GM19099 (cell line): Measurements from ENCODE around the gene SP8.
A peak's percentile ranks its signal among the peaks of the same experiment; 100 is the strongest.

Experiments used
- POLR2A ChIP-seq: IDR thresholded peaks from 3 replicates; pipeline ENCODE4 v1.6.1; 2011; ENCODE audit warnings: low read depth; ENCODE audit not compliant: insufficient read length; ENCODE audit errors: extremely low read depth

The SP8 gene

DNA sequence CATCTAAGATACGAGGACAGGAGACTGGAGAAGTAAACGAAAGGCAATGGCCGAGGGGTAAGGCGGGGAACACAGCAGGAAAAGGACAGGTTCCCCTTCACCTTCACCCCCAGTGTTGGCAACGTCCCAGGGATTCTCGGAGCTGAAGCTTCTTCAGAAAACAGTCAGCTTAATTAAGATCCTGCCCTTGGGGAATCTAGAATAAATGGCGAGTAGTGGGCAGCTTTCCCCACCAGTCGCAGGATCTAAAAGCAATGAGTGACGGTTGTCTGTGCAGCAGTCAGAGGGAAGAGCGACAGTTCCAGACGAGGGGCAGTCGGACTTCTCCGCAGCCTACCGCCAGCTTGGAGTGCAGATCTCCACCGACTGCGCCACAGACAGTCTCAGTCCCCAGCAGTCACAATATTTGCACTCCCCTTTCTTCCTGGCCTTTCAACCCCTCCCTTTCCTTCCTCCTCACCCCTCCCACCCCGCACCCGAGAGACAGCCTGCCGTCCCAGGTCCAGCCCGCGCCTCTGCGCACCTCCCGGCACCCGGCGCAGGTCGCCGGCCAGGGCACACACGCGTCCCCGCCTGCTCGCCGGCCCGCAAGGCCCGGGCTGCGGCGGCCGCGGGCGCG is 10.9 kb upstream of the SP8 start:
- TF ChIP-seq POLR2A, result peak; percentile 71

DNA sequence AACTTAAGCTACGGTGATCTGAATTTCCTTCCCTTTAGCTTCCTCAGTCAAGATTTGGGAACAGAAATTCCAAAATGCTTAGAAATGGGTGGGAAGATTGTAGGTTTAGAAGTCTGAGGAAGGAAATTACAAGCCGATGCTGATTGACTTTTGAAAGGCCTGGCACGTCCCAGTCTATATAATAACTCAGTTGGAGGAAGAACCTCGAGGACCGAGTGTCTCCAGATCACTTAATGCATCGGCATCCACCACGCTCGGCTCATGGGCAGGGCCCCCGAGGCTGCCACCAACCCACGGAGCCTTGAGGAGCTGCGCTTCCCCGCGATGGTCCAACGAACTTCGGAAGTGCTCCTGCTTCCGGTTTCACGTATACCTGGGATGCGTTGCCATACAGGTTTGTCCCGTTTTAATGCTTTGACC is 10.4 kb upstream of the SP8 start:
- TF ChIP-seq POLR2A, result no peak

DNA sequence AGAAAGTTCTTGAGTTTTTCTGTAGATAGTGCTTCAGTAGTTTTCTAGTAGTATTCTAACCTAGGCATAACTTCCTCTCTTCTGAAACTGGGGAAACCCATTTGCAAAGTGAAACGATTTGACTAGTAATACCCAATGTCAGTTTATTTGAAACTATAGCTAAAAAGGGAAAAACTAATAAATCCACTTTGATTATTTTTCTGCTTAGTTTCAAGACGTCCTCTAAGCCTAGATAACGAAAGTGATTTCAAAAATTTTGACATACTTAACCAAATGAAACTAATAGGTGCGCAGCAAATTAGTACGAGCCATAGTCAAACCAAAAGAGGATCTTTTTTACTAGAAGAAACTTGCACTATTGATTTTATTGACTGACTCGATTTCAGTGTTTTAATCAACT is 9.8 kb upstream of the SP8 start:
- no peak for TF ChIP-seq POLR2A

DNA sequence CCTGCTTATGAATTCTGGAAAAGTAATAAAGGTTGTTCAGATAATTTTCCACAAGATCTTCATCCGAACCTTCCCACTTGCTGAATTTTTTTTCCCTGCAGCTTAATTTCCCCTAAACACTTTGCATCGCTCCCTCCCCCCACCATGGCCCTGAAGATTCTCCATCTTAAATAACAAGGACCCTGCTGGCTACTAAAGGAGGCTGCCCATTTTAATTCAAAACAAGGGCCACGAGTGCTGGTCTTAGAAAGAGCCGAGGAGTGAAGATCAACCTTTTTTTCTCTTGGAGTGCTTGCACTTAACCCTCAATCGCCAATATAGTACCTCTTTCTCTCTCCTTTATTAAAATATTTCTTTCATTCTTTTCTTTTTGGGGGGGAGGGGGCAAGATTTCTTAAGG is 9.2 kb upstream of the SP8 start:
- TF ChIP-seq POLR2A, result no peak

DNA sequence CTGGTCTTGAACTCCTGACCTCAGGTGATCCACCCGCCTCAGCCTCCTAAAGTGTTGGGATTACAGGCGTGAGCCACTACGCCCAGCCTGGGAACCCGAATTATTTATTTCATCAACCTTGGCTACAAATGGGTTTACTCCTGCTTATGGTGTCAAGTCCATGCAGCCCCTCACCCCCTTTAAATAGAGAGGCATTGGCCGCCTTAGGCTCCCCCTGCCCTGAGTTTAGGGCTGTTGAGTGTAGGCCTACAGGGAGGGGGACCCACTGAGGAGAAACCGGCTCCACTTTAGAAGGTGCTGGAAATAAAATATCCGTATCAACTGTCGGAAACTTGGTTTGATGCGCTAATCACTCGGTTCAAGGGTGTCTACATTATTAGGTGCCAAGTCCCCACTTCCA is 8.7 kb upstream of the SP8 start:
- no peak for TF ChIP-seq POLR2A

DNA sequence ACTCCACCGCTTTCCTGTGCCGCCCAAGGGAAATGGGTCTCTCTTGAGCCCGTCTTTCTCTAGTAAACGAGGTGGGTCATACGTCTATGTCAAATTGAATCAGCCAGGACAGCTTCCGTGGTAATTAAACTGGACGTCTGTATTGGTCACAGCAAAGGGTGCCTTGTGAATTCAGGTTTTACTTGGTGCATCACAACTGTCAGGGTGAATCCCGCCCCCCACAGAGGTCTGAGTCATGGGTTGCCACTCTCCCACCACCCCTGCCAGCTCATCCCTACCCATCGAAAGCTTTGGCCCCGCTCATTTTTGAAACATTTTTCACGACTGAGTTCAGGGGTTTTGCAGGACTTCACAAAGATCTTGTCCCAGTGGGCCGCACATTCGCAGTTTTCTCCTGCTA is 8.0 kb upstream of the SP8 start:
- TF ChIP-seq POLR2A, result no peak

DNA sequence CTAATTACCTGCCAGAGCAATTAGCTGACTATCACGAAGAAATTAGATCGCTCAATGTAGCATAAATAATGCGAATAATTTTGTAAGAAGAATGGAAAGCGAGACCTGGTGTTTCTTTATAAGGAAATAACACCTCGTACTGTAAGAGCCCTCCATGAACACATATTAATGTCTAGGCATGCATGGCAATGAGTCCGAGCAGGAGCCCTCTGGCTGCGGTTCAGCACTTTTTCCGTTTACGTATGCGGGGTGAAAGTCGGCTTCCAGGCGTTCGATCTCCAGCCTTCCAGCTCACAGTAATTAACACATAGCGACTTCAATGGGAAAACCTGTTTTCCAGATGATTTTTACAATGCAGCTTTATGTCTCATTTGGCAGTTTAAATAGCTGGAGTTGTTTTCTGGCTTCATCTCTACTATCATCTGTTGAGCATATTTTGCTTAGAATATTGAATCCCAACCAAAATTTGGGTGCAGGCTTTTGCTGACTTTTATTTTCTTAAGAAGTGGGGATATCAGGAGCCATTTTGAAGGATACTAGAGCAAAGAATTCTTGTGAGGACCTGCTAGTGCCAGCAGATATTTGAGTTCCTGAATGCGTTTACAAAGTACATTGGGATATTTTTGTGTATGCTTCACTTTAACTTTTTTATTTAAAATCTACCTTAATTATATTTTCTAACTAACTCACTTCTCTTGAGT is 7.2 kb upstream of the SP8 start:
- TF ChIP-seq POLR2A, result no peak

DNA sequence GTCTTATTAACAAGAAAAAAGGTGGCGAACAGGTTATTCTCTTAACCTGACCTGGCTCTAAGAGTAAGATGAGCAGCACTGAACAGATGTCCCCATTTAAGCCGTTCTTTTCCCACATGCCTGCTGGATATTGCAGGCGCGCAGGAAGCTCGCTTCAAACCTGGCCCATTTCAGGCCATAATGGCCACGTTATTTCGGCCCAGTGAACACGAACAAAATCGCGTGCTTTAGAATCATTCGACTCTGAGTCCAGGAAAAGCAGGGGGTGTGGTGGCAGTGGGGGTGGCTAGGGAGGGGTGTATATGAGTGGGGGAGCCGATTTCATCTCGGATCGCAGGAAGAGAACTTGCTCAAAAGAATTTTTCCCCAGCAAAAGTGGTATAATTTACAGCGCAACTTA is 6.6 kb upstream of the SP8 start:
- no peak for TF ChIP-seq POLR2A

DNA sequence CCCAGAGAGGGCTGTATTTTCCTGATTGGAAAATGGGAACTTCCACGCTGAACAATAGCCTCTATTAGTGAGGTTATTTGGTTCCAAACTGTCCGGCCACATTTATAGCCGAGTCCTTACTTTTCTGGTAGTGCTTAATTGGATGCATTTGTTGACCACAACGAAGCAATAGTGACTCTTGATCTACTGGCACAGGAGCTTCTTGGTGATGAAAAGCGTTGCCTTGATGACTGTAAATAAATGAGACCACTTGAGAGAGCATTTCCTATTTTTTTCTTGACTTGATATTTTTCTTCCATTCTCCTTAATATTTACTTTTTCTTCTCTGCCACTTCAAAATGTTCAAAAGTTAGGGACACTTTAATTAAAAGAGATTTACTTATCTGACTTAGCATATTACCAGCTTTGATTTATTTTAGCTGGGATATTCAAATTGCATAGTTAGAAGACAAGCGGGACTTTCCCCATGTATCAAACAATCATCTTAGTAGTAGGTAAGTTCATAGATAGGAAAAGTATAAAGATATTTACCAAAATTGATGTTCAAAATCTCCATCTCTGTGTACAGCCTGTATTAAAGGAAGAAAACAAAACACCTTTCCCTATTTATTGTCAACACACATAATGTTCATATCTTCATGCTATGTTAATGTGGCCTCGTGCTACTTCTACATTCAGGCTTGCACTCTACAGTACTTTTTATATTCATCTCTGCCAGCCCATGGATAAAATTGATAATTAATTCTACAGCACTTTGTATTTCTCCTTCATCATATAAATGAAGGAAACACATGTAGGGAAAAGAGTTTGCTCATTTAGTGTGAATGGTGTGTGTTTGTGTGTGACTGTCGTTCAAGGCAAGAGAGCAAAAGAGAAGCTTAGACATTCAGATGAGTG is 5.1 kb upstream of the SP8 start:
- TF ChIP-seq POLR2A, result no peak

DNA sequence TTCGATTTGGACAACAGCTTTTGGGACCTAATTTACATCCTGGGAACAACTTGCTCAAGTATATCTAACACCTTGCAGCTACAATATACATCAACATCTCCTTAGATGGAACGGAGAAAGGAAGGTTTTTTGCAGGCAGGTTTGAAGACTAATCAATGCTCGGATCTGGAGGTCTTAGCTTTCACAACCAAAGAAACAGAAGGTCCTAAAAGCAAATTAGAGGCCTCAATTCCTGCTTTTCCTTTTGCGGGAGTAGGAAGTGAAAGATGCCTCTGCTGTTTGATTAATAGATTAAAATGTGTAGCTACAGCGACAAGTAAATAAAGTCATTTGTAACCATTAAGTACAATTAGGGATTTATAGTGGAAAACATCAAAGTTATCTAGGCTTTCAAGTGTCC is 3.7 kb upstream of the SP8 start:
- no peak for TF ChIP-seq POLR2A

DNA sequence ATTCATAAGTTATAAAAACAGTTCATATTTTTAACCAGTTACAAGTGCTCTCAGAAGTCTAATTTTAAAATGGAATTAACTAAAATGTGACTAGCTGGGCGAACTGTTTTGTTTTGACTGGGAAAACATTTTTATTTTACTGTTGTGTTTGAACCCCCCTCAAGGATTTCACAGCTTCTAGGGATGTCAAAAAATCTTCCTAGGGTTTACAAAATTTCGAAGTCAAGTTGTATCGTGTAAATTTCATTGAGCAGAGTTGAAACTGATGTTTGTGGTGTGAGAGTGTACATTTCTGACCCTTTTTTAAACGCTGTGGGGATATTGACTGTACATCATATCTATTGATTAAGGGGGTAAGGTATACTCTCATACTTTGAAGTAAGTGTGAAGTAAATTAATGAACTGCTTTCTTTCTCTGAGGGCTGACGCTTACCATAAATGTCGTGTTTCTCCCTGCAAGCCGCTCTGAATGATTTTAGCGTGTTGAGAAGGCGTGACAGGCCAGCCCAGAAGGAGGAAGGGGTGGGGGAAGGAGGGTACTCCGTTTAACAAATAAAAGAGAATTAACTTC is 1.8 kb upstream of the SP8 start:
- no peak for TF ChIP-seq POLR2A

DNA sequence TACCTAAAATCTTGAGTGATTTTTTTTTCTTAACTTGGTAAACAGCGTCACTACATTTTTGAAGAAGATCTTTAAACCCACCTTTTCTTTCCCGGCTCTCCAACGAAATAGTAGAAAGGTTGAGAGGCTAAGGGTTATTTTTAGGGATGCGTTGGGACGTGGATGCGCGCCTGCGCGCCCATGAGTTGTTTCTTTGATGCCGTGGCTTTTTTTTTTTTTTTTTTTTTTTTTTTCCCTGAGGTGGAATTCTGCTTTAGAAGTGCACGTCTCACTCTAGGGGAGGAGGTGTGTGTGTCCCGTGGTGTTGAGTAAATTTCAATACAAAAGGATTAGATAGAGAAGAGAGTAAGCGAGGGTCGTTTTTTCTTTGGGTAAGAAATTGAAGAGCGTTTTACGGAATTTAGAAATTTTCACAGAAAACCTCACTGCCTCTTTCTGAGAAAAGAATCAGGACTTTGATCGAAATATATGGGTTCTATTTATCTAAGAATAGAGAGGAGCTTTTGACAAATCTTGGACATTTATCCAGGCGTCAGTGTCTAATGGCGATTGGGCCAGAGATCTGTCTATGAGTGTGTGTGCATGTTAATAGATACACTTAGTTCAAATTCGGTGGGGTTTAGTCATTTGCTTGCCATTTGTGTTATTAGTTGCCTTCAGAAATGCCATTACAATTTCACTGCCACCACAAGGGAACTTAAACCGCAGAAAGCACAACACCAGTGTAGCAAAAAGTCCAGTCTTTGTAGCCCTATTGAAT is 1.2 kb upstream of the SP8 start:
- no peak for TF ChIP-seq POLR2A

DNA sequence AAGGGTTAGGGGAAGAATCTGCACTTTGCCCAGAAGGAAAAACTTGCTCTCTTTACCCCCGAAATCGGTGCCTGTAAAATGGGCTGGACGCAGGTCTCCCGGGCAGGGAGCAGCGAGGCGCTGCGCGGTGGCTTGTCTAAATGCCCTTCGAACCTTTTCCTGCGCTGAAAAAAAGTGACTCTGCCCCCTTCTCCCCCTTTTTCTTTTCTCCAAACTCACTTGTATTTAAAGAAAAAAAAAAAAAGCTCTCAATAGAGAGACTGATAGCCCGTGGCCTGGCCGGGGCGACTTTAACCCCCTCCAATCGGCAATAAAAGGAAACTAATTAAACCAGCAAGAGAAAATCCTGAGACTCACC is 286 bp downstream of the SP8 start:
- no peak for TF ChIP-seq POLR2A

DNA sequence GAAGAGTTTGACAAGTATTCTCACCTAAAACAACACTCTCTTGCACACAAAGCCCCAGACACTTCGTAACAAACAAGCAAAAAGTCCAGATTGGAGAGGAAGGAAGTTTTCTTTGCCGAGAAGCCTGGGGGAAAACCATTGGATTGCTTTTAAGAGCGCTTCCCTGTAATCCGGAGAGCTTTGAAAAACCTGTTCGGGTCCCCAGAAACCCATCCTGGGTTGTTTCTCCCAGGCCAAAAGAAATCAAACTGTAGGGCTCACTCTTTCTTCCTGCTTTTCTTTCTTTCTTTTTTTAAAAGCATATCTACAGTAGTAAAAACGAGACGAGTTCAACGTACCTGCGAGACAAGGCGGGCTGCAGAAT is 655 bp downstream of the SP8 start:
- TF ChIP-seq POLR2A, result no peak
